ENCODE data around the gene PLOD1. TPM values are rescaled to one million over a fixed set of nuclear protein-coding genes. Genes with fewer than 3 reads are reported as not detected.

Gene PLOD1
- total RNA-seq, 1 experiment from 2014 or later: 46.9 TPM

DNA sequence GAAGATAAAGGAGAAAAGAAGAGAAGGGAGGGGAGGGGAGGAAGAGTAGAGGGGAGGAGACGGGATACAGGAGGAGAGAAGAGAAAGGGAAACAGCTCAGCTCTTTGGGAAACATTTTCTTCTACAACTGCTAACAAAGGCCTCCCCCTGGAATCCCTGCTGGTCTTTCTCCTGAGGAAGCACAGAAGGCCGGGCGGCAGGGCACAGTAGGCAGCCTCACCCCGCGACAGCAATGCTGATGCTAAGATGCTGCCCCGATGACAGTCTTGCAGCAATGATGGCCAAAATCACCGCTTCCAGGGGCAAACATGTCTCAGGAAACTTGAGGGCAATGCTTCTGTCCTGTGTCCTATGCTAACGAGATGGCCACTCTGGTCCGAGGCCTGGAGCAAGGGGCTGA is 13.5 kb upstream of the PLOD1 start:
- CTCF ChIA-PET: interaction anchor here (1.9 kb wide), 1 partner anchor 46 kb away, joined by 6 read pairs; no protein-coding TSS in a partner anchor
- peaks cover 18% of the 10 kb centered on the region for H3K4me1 Mint-ChIP-seq
- no peaks in the 10 kb centered on the region for H3K27me3 Mint-ChIP-seq (ENCODE audit: low read depth)

More for the DNA sequence above, 13.5 kb upstream of the PLOD1 start:
- Mint-ChIP-seq H3K27ac (no peak overlapping the region), H3K36me3 (peaks cover 33% of the 10 kb centered on the region), H3K4me3 (no peak overlapping the region), H3K9me3 (no peaks in the 10 kb centered on the region)
- POLR2A ChIA-PET: no interaction called here
- ATAC-seq (no peak), DNase-seq (ENCODE audit: low spot score) (no peak)
- TF ChIP-seq TP53 (CRISPR knock-in tag; IDR thresholded peaks at IDR 0.05) (no peak), ERG (CRISPR knock-in tag; IDR thresholded peaks at IDR 0.05) (no peak), ATF1 (CRISPR knock-in tag; IDR thresholded peaks at IDR 0.05) (no peak), RELA (CRISPR knock-in tag; IDR thresholded peaks at IDR 0.05; ENCODE audit: borderline replicate concordance) (no peak), ARID4B (CRISPR knock-in tag; IDR thresholded peaks at IDR 0.05; ENCODE audit: borderline replicate concordance) (no peak), ATF3 (CRISPR knock-in tag; conservative IDR thresholded peaks at IDR 0.05) (no peak), ZBTB43 (CRISPR knock-in tag; IDR thresholded peaks at IDR 0.05) (no peak), EMX1 (CRISPR knock-in tag; IDR thresholded peaks at IDR 0.05) (no peak), FOXJ3 (CRISPR knock-in tag; IDR thresholded peaks at IDR 0.05; ENCODE audit: borderline replicate concordance) (no peak), SP1 (CRISPR knock-in tag; conservative IDR thresholded peaks at IDR 0.05) (no peak), NFE2L1 (CRISPR knock-in tag; IDR thresholded peaks at IDR 0.05) (no peak), RORB (CRISPR knock-in tag; IDR thresholded peaks at IDR 0.05) (no peak)
- TF ChIP-seq, protein P1, sequence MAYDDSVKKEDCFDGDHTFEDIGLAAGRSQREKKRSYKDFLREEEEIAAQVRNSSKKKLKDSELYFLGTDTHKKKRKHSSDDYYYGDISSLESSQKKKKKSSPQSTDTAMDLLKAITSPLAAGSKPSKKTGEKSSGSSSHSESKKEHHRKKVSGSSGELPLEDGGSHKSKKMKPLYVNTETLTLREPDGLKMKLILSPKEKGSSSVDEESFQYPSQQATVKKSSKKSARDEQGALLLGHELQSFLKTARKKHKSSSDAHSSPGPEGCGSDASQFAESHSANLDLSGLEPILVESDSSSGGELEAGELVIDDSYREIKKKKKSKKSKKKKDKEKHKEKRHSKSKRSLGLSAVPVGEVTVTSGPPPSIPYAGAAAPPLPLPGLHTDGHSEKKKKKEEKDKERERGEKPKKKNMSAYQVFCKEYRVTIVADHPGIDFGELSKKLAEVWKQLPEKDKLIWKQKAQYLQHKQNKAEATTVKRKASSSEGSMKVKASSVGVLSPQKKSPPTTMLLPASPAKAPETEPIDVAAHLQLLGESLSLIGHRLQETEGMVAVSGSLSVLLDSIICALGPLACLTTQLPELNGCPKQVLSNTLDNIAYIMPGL (CRISPR knock-in tag; IDR thresholded peaks at IDR 0.05): no peak
- TF ChIP-seq, protein P2, sequence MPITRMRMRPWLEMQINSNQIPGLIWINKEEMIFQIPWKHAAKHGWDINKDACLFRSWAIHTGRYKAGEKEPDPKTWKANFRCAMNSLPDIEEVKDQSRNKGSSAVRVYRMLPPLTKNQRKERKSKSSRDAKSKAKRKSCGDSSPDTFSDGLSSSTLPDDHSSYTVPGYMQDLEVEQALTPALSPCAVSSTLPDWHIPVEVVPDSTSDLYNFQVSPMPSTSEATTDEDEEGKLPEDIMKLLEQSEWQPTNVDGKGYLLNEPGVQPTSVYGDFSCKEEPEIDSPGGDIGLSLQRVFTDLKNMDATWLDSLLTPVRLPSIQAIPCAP (CRISPR knock-in tag; IDR thresholded peaks at IDR 0.05): no peak

Measured in WTC11 (cell line).